ENCODE data around the gene DLX3. TPM values are rescaled to one million over a fixed set of nuclear protein-coding genes. Genes with fewer than 3 reads are reported as not detected.

DLX3 gene
- total RNA-seq, 1 experiment from 2014 or later = not detected

- H3K27ac ChIP-seq = no peak overlapping the region
- H3K27me3 ChIP-seq = peaks cover 11% of the 10 kb centered on the region
Observed at GRCh38 chr17:49977463-49978389, 17.3 kb downstream of the DLX3 start.

GRCh38 chr17:49976828-49977202 lies 18.2 kb downstream of the DLX3 start:
- Histone ChIP-seq H3K4me3 (no peak overlapping the region), H3K27me3 (peaks cover 11% of the 10 kb centered on the region), H3K36me3 (no peaks in the 10 kb centered on the region), H3K9me3 (replicated peaks) (no peaks in the 10 kb centered on the region), H3K27ac (no peak overlapping the region), H3K4me1 (peaks cover 9% of the 10 kb centered on the region)
- no peak for DNase-seq

More at GRCh38 chr17:49977463-49978389, 17.3 kb downstream of the DLX3 start:
- H3K4me1 ChIP-seq = peaks cover 9% of the 10 kb centered on the region
- no peaks in the 10 kb centered on the region for H3K9me3 ChIP-seq (replicated peaks)
- no peak for DNase-seq
- H3K36me3 ChIP-seq = no peaks in the 10 kb centered on the region
- H3K4me3 ChIP-seq = no peak overlapping the region

- DNase-seq = peak; percentile 34 to 47
- Histone ChIP-seq H3K4me3 (no peak overlapping the region), H3K27me3 (peaks cover 11% of the 10 kb centered on the region), H3K36me3 (no peaks in the 10 kb centered on the region), H3K27ac (no peak overlapping the region), H3K4me1 (peaks cover 9% of the 10 kb centered on the region), H3K9me3 (replicated peaks) (no peaks in the 10 kb centered on the region)
Observed at GRCh38 chr17:49976163-49976827, 18.7 kb downstream of the DLX3 start.

DNA sequence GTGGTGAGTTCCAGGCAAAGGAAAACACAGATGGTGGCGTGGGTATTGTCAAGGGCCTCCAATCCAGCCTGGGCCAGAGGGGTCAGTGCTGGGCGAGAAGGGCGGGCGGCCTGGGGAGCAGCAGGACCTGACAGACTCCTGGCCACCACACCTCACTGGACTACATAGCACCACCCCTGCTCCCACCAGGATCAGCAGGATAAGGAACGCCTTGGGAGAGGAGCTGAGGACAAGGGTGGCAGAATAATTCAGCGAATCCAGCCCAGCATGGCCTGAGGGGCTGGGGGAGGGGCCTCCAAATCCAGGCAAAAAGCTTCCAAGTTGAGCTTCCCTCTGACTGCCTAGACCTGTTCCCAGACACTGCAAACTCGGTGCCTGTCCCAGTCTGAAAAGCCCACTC lies 19.5 kb downstream of the DLX3 start:
- Histone ChIP-seq H3K4me1 (peaks cover 9% of the 10 kb centered on the region), H3K36me3 (no peaks in the 10 kb centered on the region), H3K27me3 (peaks cover 11% of the 10 kb centered on the region), H3K9me3 (replicated peaks) (no peaks in the 10 kb centered on the region), H3K27ac (no peak overlapping the region), H3K4me3 (no peak overlapping the region)
- DNase-seq = peak in 1 of 2 experiments; percentile 22

- no peak for DNase-seq
- H3K27me3 ChIP-seq = no peaks in the 10 kb centered on the region; the same call in none of the 2 replicates
- H3K9me3 ChIP-seq (replicated peaks) = no peaks in the 10 kb centered on the region
- peaks cover 9% of the 10 kb centered on the region for H3K4me1 ChIP-seq
- no peaks in the 10 kb centered on the region for H3K36me3 ChIP-seq
- no peak overlapping the region for H3K4me3 ChIP-seq
- no peak overlapping the region for H3K27ac ChIP-seq
Observed at GRCh38 chr17:49973271-49973615, 21.8 kb downstream of the DLX3 start.

DNA sequence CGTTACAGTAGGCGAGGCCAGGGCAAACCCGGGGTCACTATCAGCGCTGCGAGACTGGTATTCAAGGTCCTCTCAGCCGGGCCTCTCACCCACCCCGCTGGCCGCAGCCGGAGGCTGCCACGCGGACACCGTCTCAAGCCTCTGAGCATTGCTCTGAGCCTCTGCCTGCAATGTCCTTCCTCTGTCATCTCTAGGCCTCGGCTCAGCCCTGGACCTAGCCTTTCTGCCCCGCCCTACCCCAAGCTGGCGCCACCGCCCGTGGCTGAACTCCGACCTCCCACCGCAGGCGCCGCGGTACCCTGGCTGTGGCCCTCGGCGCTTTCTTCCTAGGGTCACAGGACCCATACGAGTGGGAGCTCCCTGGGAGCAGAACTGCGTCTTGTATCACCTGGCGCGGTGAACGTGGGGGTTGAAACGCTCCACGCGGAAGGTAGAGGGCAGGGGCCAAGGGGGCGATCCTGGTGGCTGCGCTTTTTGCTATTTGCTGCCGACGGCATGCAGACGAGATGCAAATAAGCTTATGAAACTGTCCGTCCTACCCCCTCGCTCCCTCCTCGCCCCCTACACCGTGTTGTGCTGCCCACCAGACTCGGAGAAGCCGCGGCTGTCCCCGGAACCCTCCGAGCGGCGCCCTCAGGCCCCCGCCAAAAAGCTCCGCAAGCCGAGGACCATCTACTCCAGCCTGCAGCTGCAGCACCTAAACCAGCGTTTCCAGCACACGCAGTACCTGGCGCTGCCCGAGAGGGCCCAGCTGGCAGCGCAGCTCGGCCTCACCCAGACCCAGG lies 22.3 kb downstream of the DLX3 start:
- no peaks in the 10 kb centered on the region; the same call in none of the 2 replicates for H3K27me3 ChIP-seq
- no peaks in the 10 kb centered on the region for H3K36me3 ChIP-seq
- H3K4me3 ChIP-seq = no peak overlapping the region
- no peaks in the 10 kb centered on the region for H3K9me3 ChIP-seq (replicated peaks)
- H3K4me1 ChIP-seq = peaks cover 9% of the 10 kb centered on the region
- H3K27ac ChIP-seq = no peak overlapping the region
- DNase-seq = no peak

DNA sequence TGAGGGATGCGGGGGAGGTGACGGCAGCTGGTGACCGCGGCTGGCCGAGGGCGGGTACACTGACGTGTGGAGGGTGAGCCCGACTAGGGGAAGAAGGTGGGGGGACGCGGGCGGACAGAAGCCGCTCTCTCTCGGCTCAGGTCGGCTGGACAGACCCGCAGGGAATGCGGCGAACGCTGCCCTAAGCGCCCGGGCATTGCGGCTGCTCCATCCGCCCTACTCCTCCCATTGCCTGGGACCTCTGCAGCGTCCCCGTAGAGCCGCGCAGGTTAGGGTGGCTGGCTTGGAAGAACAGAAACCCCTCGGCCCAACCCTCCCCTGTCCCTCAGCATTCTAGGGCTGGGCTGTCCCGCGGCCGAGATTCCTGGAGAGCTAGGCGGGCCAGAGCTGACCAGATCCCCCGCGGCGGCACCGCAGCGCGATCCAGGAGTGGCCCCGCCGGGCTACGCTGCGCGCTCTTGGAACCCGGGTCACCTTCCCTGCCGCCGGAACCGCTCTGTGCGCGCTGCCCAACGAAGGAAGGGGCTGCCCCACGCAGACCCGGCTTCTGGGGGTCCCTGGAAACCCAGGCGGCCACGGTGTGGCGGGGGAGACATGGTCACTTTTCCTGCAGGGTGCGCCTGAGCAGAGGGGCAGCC lies 23.1 kb downstream of the DLX3 start:
- H3K27me3 ChIP-seq = no peaks in the 10 kb centered on the region; the same call in none of the 2 replicates

GRCh38 chr17:49971199-49971847 lies 23.7 kb downstream of the DLX3 start:
- Histone ChIP-seq H3K36me3 (no peaks in the 10 kb centered on the region), H3K27me3 (no peaks in the 10 kb centered on the region; the same call in none of the 2 replicates), H3K27ac (no peak overlapping the region), H3K9me3 (replicated peaks) (no peaks in the 10 kb centered on the region), H3K4me1 (peaks cover 6% of the 10 kb centered on the region), H3K4me3 (no peak overlapping the region)
- no peak for DNase-seq

More for the DNA sequence above, 23.1 kb downstream of the DLX3 start:
- Histone ChIP-seq H3K4me1 (peaks cover 9% of the 10 kb centered on the region), H3K4me3 (no peak overlapping the region), H3K36me3 (no peaks in the 10 kb centered on the region), H3K9me3 (replicated peaks) (no peaks in the 10 kb centered on the region), H3K27ac (no peak overlapping the region)
- DNase-seq = no peak

GRCh38 chr17:49970498-49970897 lies 24.5 kb downstream of the DLX3 start:
- Histone ChIP-seq H3K27me3 (no peaks in the 10 kb centered on the region; the same call in 1 of the 2 replicates), H3K9me3 (replicated peaks) (no peaks in the 10 kb centered on the region), H3K4me3 (no peak overlapping the region), H3K36me3 (no peaks in the 10 kb centered on the region), H3K4me1 (no peaks in the 10 kb centered on the region), H3K27ac (no peak overlapping the region)
- no peak for DNase-seq

GRCh38 chr17:49969795-49970389 lies 25.1 kb downstream of the DLX3 start:
- Histone ChIP-seq H3K4me1 (no peaks in the 10 kb centered on the region), H3K4me3 (no peak overlapping the region), H3K9me3 (replicated peaks) (no peaks in the 10 kb centered on the region), H3K27me3 (no peaks in the 10 kb centered on the region; the same call in 1 of the 2 replicates), H3K27ac (no peak overlapping the region), H3K36me3 (no peaks in the 10 kb centered on the region)
- DNase-seq = no peak

- no peak within 1 kb of the TSS for H3K27ac ChIP-seq
- H3K4me1 ChIP-seq = no peaks in the 10 kb centered on the region
- no peaks in the 10 kb centered on the region for H3K36me3 ChIP-seq
- DNase-seq = no peak
- H3K9me3 ChIP-seq (replicated peaks) = no peaks in the 10 kb centered on the region
- H3K4me3 ChIP-seq = peak within 1 kb of the TSS; percentile 54
- no peaks in the 10 kb centered on the region; the same call in 1 of the 2 replicates for H3K27me3 ChIP-seq
Observed at GRCh38 chr17:49969134-49969759, 25.8 kb downstream of the DLX3 start, which contains the start of gene DLX4. Gene DLX4, plus strand, starts transcription at chr17:49969190. Its CDS starts 279 bp downstream, at chr17:49969469.

GRCh38 chr17:49968405-49969133 lies 26.5 kb downstream of the DLX3 start:
- peak; percentile 52 to 59 for DNase-seq

More at GRCh38 chr17:49968405-49969133, 26.5 kb downstream of the DLX3 start:
- H3K4me1 ChIP-seq = no peaks in the 10 kb centered on the region
- no peaks in the 10 kb centered on the region for H3K36me3 ChIP-seq
- H3K27ac ChIP-seq = no peak overlapping the region
- no peaks in the 10 kb centered on the region for H3K9me3 ChIP-seq (replicated peaks)
- no peaks in the 10 kb centered on the region; the same call in 1 of the 2 replicates for H3K27me3 ChIP-seq
- peak overlapping the region; percentile 54 for H3K4me3 ChIP-seq
